CD8-positive, alpha-beta memory T cell (primary cell): ENCODE data around the gene RNU6-7. TPM values are rescaled to one million over a fixed set of nuclear protein-coding genes. Genes with fewer than 3 reads are reported as not detected.

Experiments
- CTCF ChIA-PET: fragments of 350-600 bp; sonication (Branson Sonifier 250); formaldehyde crosslinking; loops from one replicate; lab custom pipeline; 2021; ENCODE audit warnings: antibody characterized with exemption; lab: Charles Lee
- POLR2A ChIA-PET: fragments of 350-600 bp; sonication (Branson Sonifier 250); formaldehyde crosslinking; loops from one replicate; lab custom pipeline; 2021; ENCODE audit warnings: antibody characterized with exemption; lab: Charles Lee
- DNase-seq, 5 donors: peaks; one replicate each; pipeline versions ENCODE4 v3.0.0 to v3.0.0-alpha.2; 2020 to 2022; ENCODE audit warnings: mixed read lengths in 1 of 5
- H3K27ac ChIP-seq: one replicate; pipeline ENCODE4 v1.7.0; 2013; ENCODE audit warnings: low read depth, mild to moderate bottlenecking, low read length, moderate library complexity
- H3K27me3 ChIP-seq: 2 replicates; pipeline ENCODE4 v1.7.0; 2013; ENCODE audit warnings: low read length, mild to moderate bottlenecking; ENCODE audit not compliant: insufficient read depth, poor library complexity, severe bottlenecking
- H3K36me3 ChIP-seq: 2 replicates; pipeline ENCODE4 v1.7.0; 2013; ENCODE audit warnings: mild to moderate bottlenecking, low read length, moderate library complexity; ENCODE audit not compliant: insufficient read depth
- H3K4me1 ChIP-seq: 2 replicates; pipeline ENCODE4 v1.7.0; 2013; ENCODE audit warnings: mild to moderate bottlenecking, low read length, moderate library complexity; ENCODE audit not compliant: insufficient read depth
- H3K4me3 ChIP-seq: 2 replicates; pipeline ENCODE4 v1.7.0; 2013; ENCODE audit warnings: mild to moderate bottlenecking, low read length
- H3K9me3 ChIP-seq: 2 replicates; pipeline ENCODE4 v1.7.0; 2013; ENCODE audit warnings: mild to moderate bottlenecking, low read length
- H3K27ac Mint-ChIP-seq, 8 donors: one replicate each; pipeline ENCODE4 v1.8.0; 2020 to 2021; ENCODE audit warnings: mixed read lengths in 8 of 8, mild to moderate bottlenecking in 6 of 8, inconsistent platforms in 3 of 8, moderate library complexity in 3 of 8
- H3K27me3 Mint-ChIP-seq, 2 donors: one replicate each; pipeline ENCODE4 v1.8.0; 2020 to 2021; ENCODE audit warnings: mixed read lengths in 2 of 2, mild to moderate bottlenecking in 1 of 2, moderate library complexity in 1 of 2
- H3K36me3 Mint-ChIP-seq, 3 donors: one replicate each; pipeline ENCODE4 v1.8.0; 2020 to 2021; ENCODE audit warnings: mixed read lengths in 3 of 3, inconsistent platforms in 1 of 3, mild to moderate bottlenecking in 1 of 3
- H3K4me1 Mint-ChIP-seq, 3 donors: one replicate each; pipeline ENCODE4 v1.8.0; 2020 to 2021; ENCODE audit warnings: mixed read lengths in 3 of 3, inconsistent platforms in 1 of 3, mild to moderate bottlenecking in 1 of 3
- H3K4me3 Mint-ChIP-seq, 7 donors: one replicate each; pipeline ENCODE4 v1.8.0; 2020 to 2021; ENCODE audit warnings: mixed read lengths in 7 of 7, mild to moderate bottlenecking in 6 of 7, moderate library complexity in 4 of 7, inconsistent platforms in 2 of 7
- H3K9me3 Mint-ChIP-seq, 5 donors: one replicate each; pipeline ENCODE4 v1.8.0; 2020 to 2022; ENCODE audit warnings: mixed read lengths in 5 of 5, mild to moderate bottlenecking in 3 of 5, moderate library complexity in 2 of 5, inconsistent platforms in 1 of 5
- polyA plus RNA-seq: library from polyadenylated mRNA; unstranded; fragments of 300-500 nt; fragmentation: Illumina TruSeq; gene quantifications from one replicate; pipeline ENCODE4 v1.2.3, GENCODE V29; 2021
- total RNA-seq, 2 experiments: library from RNA; stranded (reverse); gene quantifications; one replicate each; pipeline ENCODE4 v1.2.3, GENCODE V29; 2021

The RNU6-7 gene
- total and polyA plus RNA-seq, 3 experiments from 2014 or later: not detected

- Mint-ChIP-seq H3K27ac (no peak overlapping the region), H3K4me1 (peaks cover 6 to 14% (median 12%) of the 10 kb centered on the region in 3 donors), H3K27me3 (peaks cover 2 to 3% of the 10 kb centered on the region in 2 donors), H3K4me3 (no peak overlapping the region), H3K9me3 (no peaks in the 10 kb centered on the region), H3K36me3 (peaks cover 0 to 1% (median 0%) of the 10 kb centered on the region in 3 donors)
- H3K4me1 ChIP-seq: no peaks in the 10 kb centered on the region
- CTCF ChIA-PET: no interaction called here
- POLR2A ChIA-PET: no interaction called here
- H3K27me3 ChIP-seq: no peaks in the 10 kb centered on the region
- H3K36me3 ChIP-seq: no peaks in the 10 kb centered on the region
- no peak for DNase-seq
- no peaks in the 10 kb centered on the region for H3K9me3 ChIP-seq
- no peak overlapping the region for H3K4me3 ChIP-seq
- no peak overlapping the region for H3K27ac ChIP-seq
These were observed 28.3 kb downstream of the RNU6-7 start for GRCh38 chr14:32230181-32230580.

GRCh38 chr14:32230695-32231280 is 28.9 kb downstream of the RNU6-7 start:
- Mint-ChIP-seq H3K9me3 (no peaks in the 10 kb centered on the region), H3K36me3 (peaks cover 0 to 1% (median 0%) of the 10 kb centered on the region in 3 donors), H3K27me3 (peaks cover 2 to 3% of the 10 kb centered on the region in 2 donors), H3K27ac (no peak overlapping the region), H3K4me1 (peaks cover 6 to 14% (median 12%) of the 10 kb centered on the region in 3 donors), H3K4me3 (no peak overlapping the region)
- ChIA-PET CTCF (no interaction called here), POLR2A (no interaction called here)
- H3K27ac ChIP-seq: no peak overlapping the region
- no peaks in the 10 kb centered on the region for H3K9me3 ChIP-seq
- DNase-seq: no peak
- H3K4me1 ChIP-seq: no peaks in the 10 kb centered on the region
- no peaks in the 10 kb centered on the region for H3K27me3 ChIP-seq
- H3K36me3 ChIP-seq: no peaks in the 10 kb centered on the region
- no peak overlapping the region for H3K4me3 ChIP-seq

- peaks cover 6 to 14% (median 12%) of the 10 kb centered on the region in 3 donors for H3K4me1 Mint-ChIP-seq
- Histone ChIP-seq H3K27me3 (no peaks in the 10 kb centered on the region), H3K9me3 (no peaks in the 10 kb centered on the region), H3K4me3 (no peak overlapping the region), H3K4me1 (no peaks in the 10 kb centered on the region), H3K36me3 (no peaks in the 10 kb centered on the region), H3K27ac (no peak overlapping the region)
- H3K9me3 Mint-ChIP-seq: peaks cover 0 to 2% (median 0%) of the 10 kb centered on the region in 5 donors
- H3K36me3 Mint-ChIP-seq: peaks cover 0 to 1% (median 0%) of the 10 kb centered on the region in 3 donors
- H3K4me3 Mint-ChIP-seq: no peak overlapping the region
- peaks cover 3% of the 10 kb centered on the region in 2 donors for H3K27me3 Mint-ChIP-seq
- H3K27ac Mint-ChIP-seq: no peak overlapping the region
- POLR2A ChIA-PET: no interaction called here
- no peak for DNase-seq
- CTCF ChIA-PET: no interaction called here
These were observed 30.6 kb downstream of the RNU6-7 start for GRCh38 chr14:32232481-32232880.

- peaks cover 0 to 1% (median 0%) of the 10 kb centered on the region in 3 donors for H3K36me3 Mint-ChIP-seq
- Histone ChIP-seq H3K27ac (no peak overlapping the region), H3K27me3 (no peaks in the 10 kb centered on the region), H3K36me3 (no peaks in the 10 kb centered on the region), H3K4me3 (no peak overlapping the region), H3K9me3 (no peaks in the 10 kb centered on the region), H3K4me1 (no peaks in the 10 kb centered on the region)
- DNase-seq: no peak
- H3K4me1 Mint-ChIP-seq: peaks cover 6 to 14% (median 12%) of the 10 kb centered on the region in 3 donors
- no peak overlapping the region for H3K4me3 Mint-ChIP-seq
- peaks cover 3% of the 10 kb centered on the region in 2 donors for H3K27me3 Mint-ChIP-seq
- H3K9me3 Mint-ChIP-seq: peaks cover 0 to 2% (median 0%) of the 10 kb centered on the region in 5 donors
- CTCF ChIA-PET: no interaction called here
- POLR2A ChIA-PET: no interaction called here
- H3K27ac Mint-ChIP-seq: peak overlapping the region in 2 of 8 donors; percentile 5 to 28
These were observed 31.4 kb downstream of the RNU6-7 start for GRCh38 chr14:32233260-32233659.

- no peaks in the 10 kb centered on the region for H3K9me3 Mint-ChIP-seq
These were observed 42.6 kb downstream of the RNU6-7 start for GRCh38 chr14:32244404-32244803.

GRCh38 chr14:32246751-32247150 is 44.9 kb downstream of the RNU6-7 start:
- ChIA-PET CTCF (interaction anchor here (1.3 to 2.8 kb wide), 2 partner anchors 26 to 173 kb away, joined by 4 to 11 read pairs; no protein-coding TSS in a partner anchor), POLR2A (no interaction called here)
- Histone ChIP-seq H3K4me3 (no peak overlapping the region), H3K27me3 (no peaks in the 10 kb centered on the region), H3K9me3 (no peaks in the 10 kb centered on the region), H3K4me1 (no peaks in the 10 kb centered on the region), H3K27ac (no peak overlapping the region), H3K36me3 (no peaks in the 10 kb centered on the region)
- no peak for DNase-seq
- no peaks in the 10 kb centered on the region for H3K36me3 Mint-ChIP-seq
- H3K4me3 Mint-ChIP-seq: no peak overlapping the region
- H3K9me3 Mint-ChIP-seq: no peaks in the 10 kb centered on the region
- H3K27me3 Mint-ChIP-seq: peaks cover 6 to 17% of the 10 kb centered on the region in 2 donors
- no peak overlapping the region for H3K27ac Mint-ChIP-seq
- no peaks in the 10 kb centered on the region for H3K4me1 Mint-ChIP-seq

More at GRCh38 chr14:32244404-32244803, 42.6 kb downstream of the RNU6-7 start:
- no peaks in the 10 kb centered on the region for H3K4me1 ChIP-seq
- DNase-seq: no peak
- H3K27me3 ChIP-seq: no peaks in the 10 kb centered on the region
- no peak overlapping the region for H3K4me3 ChIP-seq
- Mint-ChIP-seq H3K27ac (no peak overlapping the region), H3K36me3 (no peaks in the 10 kb centered on the region), H3K4me1 (no peaks in the 10 kb centered on the region), H3K4me3 (no peak overlapping the region), H3K27me3 (peaks cover 9 to 17% of the 10 kb centered on the region in 2 donors)
- H3K36me3 ChIP-seq: no peaks in the 10 kb centered on the region
- POLR2A ChIA-PET: no interaction called here
- CTCF ChIA-PET: interaction anchor here (0.7 to 2.8 kb wide), 2 partner anchors 10 to 171 kb away, joined by 3 to 11 read pairs; no protein-coding TSS in a partner anchor
- no peak overlapping the region for H3K27ac ChIP-seq
- H3K9me3 ChIP-seq: no peaks in the 10 kb centered on the region

GRCh38 chr14:32249371-32249770 is 47.5 kb downstream of the RNU6-7 start:
- Histone ChIP-seq H3K27ac (no peak overlapping the region), H3K4me1 (no peaks in the 10 kb centered on the region), H3K27me3 (no peaks in the 10 kb centered on the region), H3K4me3 (no peak overlapping the region), H3K36me3 (no peaks in the 10 kb centered on the region), H3K9me3 (no peaks in the 10 kb centered on the region)
- H3K9me3 Mint-ChIP-seq: no peaks in the 10 kb centered on the region
- H3K27me3 Mint-ChIP-seq: peaks cover 0 to 6% of the 10 kb centered on the region in 2 donors
- H3K4me1 Mint-ChIP-seq: no peaks in the 10 kb centered on the region
- no peak overlapping the region for H3K27ac Mint-ChIP-seq
- ChIA-PET POLR2A (no interaction called here), CTCF (interaction anchor here (1.6 to 6.0 kb wide), 3 partner anchors 176 to 323 kb away, joined by 4 to 75 read pairs (median 13); no protein-coding TSS in a partner anchor)
- H3K36me3 Mint-ChIP-seq: no peaks in the 10 kb centered on the region
- no peak overlapping the region for H3K4me3 Mint-ChIP-seq
- DNase-seq: no peak

GRCh38 chr14:32249780-32250179 is 47.9 kb downstream of the RNU6-7 start:
- Mint-ChIP-seq H3K27ac (peak overlapping the region in 2 of 8 donors; percentile 18 to 63), H3K9me3 (no peaks in the 10 kb centered on the region), H3K4me3 (no peak overlapping the region), H3K36me3 (no peaks in the 10 kb centered on the region), H3K27me3 (peaks cover 0 to 6% of the 10 kb centered on the region in 2 donors), H3K4me1 (no peaks in the 10 kb centered on the region)
- no peaks in the 10 kb centered on the region for H3K4me1 ChIP-seq
- ChIA-PET POLR2A (no interaction called here), CTCF (interaction anchor here (1.6 to 6.0 kb wide), 4 partner anchors 173 to 323 kb away, joined by 4 to 75 read pairs (median 18); partner anchors contain the start of gene ARHGAP5)
- H3K9me3 ChIP-seq: no peaks in the 10 kb centered on the region
- no peak overlapping the region for H3K4me3 ChIP-seq
- DNase-seq: no peak
- no peaks in the 10 kb centered on the region for H3K36me3 ChIP-seq
- H3K27ac ChIP-seq: no peak overlapping the region
- H3K27me3 ChIP-seq: no peaks in the 10 kb centered on the region
